Measurements from ENCODE around the gene PSMA8. TPM values are rescaled to one million over a fixed set of nuclear protein-coding genes. Genes with fewer than 3 reads are reported as not detected.
A peak's percentile ranks its signal among the peaks of the same experiment; 100 is the strongest.

Gene PSMA8
- total RNA-seq (2014; rRNA removed; shearing (Covaris generic)) = 0.13 TPM in 1 of 2 replicates, not detected in the other
- total RNA-seq (2022) = 0.19 and 0.37 TPM in 2 replicates
- Bru-seq, nascent RNA = percentile 28 among the genes with signal in this experiment
- percentile 12 among the genes with signal in this experiment for BruChase-seq, experiment 1, labeled RNA remaining after a 6-hour chase
- percentile 17 among the genes with signal in this experiment for BruChase-seq, experiment 2, labeled RNA remaining after a 2-hour chase
- long read RNA-seq, partial matches to known transcripts = 0 of 4 reads
- long read RNA-seq, other reads (novel, unspliced or antisense) = 4 of 4 reads

GRCh38 chr18:26133652-26134051 lies at the start of gene PSMA8:
Gene PSMA8 (plus strand): TSS chr18:26133869. CDS start chr18:26133966, 97 bp downstream.
- intact Hi-C loops (cut with micrococcal nuclease; ENCODE audit: unreplicated experiment) = no loop called here
- Histone ChIP-seq H4K20me1 (ENCODE audit: insufficient read depth, low read length) (no peaks in the 10 kb centered on the region), H3K4me2 (ENCODE audit: low read length) (peak within 1 kb of the TSS; percentile 28; the same call in 1 of the 2 replicates), H3K27ac (ENCODE audit: low read depth, low read length, poor library complexity, severe bottlenecking) (no peak within 1 kb of the TSS), H3K9me3 (ENCODE audit: low read length) (no peaks in the 10 kb centered on the region), H3K36me3 (ENCODE audit: insufficient read depth, low read length) (no peaks in the 10 kb centered on the region), H2AFZ (ENCODE audit: low read length) (no peak within 1 kb of the TSS), H3K79me2 (ENCODE audit: insufficient read depth, low read depth, low read length) (no peaks in the 10 kb centered on the region), H3K4me1 (ENCODE audit: insufficient read depth, low read length, poor library complexity, severe bottlenecking) (peaks cover 8% of the 10 kb centered on the region), H3K9me2 (ENCODE audit: insufficient read depth, low read length) (no peaks in the 10 kb centered on the region), H3K4me3 (ENCODE audit: low read depth, low read length, poor library complexity, severe bottlenecking) (no peak within 1 kb of the TSS)
- POLR2A ChIA-PET = no interaction called here
- no TSS peak for BruUV-seq (replicated peaks)
- DNase-seq (ENCODE audit: low spot score) = no peak
- TF ChIP-seq EZH2phosphoT487 (IDR thresholded peaks at IDR 0.05; ENCODE audit: borderline replicate concordance, low read depth, low read length) = no peak
- no peak for TF ChIP-seq CTCF (conservative IDR thresholded peaks at IDR 0.05; ENCODE audit: low read length)
- CTCF ChIA-PET (ENCODE audit: unreplicated experiment) = interaction anchor here (0.5 kb wide), 1 partner anchor 710 kb away, joined by 3 read pairs; no protein-coding TSS in a partner anchor

GRCh38 chr18:26085056-26085455 lies 48.6 kb upstream of the PSMA8 start:
- no peak overlapping the region for H3K27ac ChIP-seq (ENCODE audit: low read depth, low read length, poor library complexity, severe bottlenecking)
- no peak overlapping the region for H3K4me3 ChIP-seq (ENCODE audit: low read depth, low read length, poor library complexity, severe bottlenecking)
- no TSS peak for BruUV-seq (replicated peaks)
- ChIA-PET CTCF (ENCODE audit: unreplicated experiment) (no interaction called here), POLR2A (no interaction called here)
- peaks cover 83% of the 10 kb centered on the region for H3K36me3 ChIP-seq (ENCODE audit: insufficient read depth, low read length)
- H3K4me1 ChIP-seq (ENCODE audit: insufficient read depth, low read length, poor library complexity, severe bottlenecking) = peaks cover 33% of the 10 kb centered on the region
- no peaks in the 10 kb centered on the region for H3K9me3 ChIP-seq (ENCODE audit: low read length)
- H3K4me2 ChIP-seq (ENCODE audit: low read length) = no peak overlapping the region
- H3K9me2 ChIP-seq (ENCODE audit: insufficient read depth, low read length) = no peaks in the 10 kb centered on the region
- H3K79me2 ChIP-seq (ENCODE audit: insufficient read depth, low read depth, low read length) = peaks cover 99% of the 10 kb centered on the region
- DNase-seq (ENCODE audit: low spot score) = no peak
- no peak overlapping the region for H2AFZ ChIP-seq (ENCODE audit: low read length)
- TF ChIP-seq EZH2phosphoT487 (IDR thresholded peaks at IDR 0.05; ENCODE audit: borderline replicate concordance, low read depth, low read length) (no peak), CTCF (conservative IDR thresholded peaks at IDR 0.05; ENCODE audit: low read length) (no peak)
- intact Hi-C loops (cut with micrococcal nuclease; ENCODE audit: unreplicated experiment) = no loop called here
- H4K20me1 ChIP-seq (ENCODE audit: insufficient read depth, low read length) = peaks cover 23% of the 10 kb centered on the region; the same call in 1 of the 2 replicates

GRCh38 chr18:26086959-26087358 lies 46.7 kb upstream of the PSMA8 start:
- Histone ChIP-seq H3K36me3 (ENCODE audit: insufficient read depth, low read length) (peaks cover 64% of the 10 kb centered on the region), H3K27ac (ENCODE audit: low read depth, low read length, poor library complexity, severe bottlenecking) (peak overlapping the region; percentile 33), H3K9me3 (ENCODE audit: low read length) (no peaks in the 10 kb centered on the region), H3K79me2 (ENCODE audit: insufficient read depth, low read depth, low read length) (peaks cover 80% of the 10 kb centered on the region), H2AFZ (ENCODE audit: low read length) (no peak overlapping the region), H4K20me1 (ENCODE audit: insufficient read depth, low read length) (peaks cover 23% of the 10 kb centered on the region; the same call in 1 of the 2 replicates), H3K4me1 (ENCODE audit: insufficient read depth, low read length, poor library complexity, severe bottlenecking) (peaks cover 43% of the 10 kb centered on the region), H3K4me3 (ENCODE audit: low read depth, low read length, poor library complexity, severe bottlenecking) (peak overlapping the region; percentile 97), H3K4me2 (ENCODE audit: low read length) (peak overlapping the region; percentile 78), H3K9me2 (ENCODE audit: insufficient read depth, low read length) (no peaks in the 10 kb centered on the region)
- DNase-seq (ENCODE audit: low spot score) = peak; percentile 53
- intact Hi-C loops (cut with micrococcal nuclease; ENCODE audit: unreplicated experiment) = no loop called here
- POLR2A ChIA-PET = interaction anchor here (0.6 to 2.0 kb wide), 6 partner anchors 9 to 174 kb away, joined by 3 to 6 read pairs (median 4); no protein-coding TSS in a partner anchor
- TF ChIP-seq CTCF (conservative IDR thresholded peaks at IDR 0.05; ENCODE audit: low read length) (no peak), EZH2phosphoT487 (IDR thresholded peaks at IDR 0.05; ENCODE audit: borderline replicate concordance, low read depth, low read length) (no peak)
- CTCF ChIA-PET (ENCODE audit: unreplicated experiment) = no interaction called here
- BruUV-seq (replicated peaks) = no TSS peak

Data from OCI-LY7 (cell line).